IMR-90 (cell line): ENCODE measurements around the gene ARRDC2. TPM values are rescaled to one million over a fixed set of nuclear protein-coding genes. Genes with fewer than 3 reads are reported as not detected.

Experiments used
- ATAC-seq: fragments of 200-7000 bp; cut with Tn5 transposase; 2 replicates; pipeline ENCODE4 v1.9.1; 2020; ENCODE audit warnings: low read depth, mild to moderate bottlenecking, moderate library complexity
- BruUV-seq: library from RNA; stranded (reverse); fragments of 400-500 nt; replicated peaks from 2 replicates; lab custom pipeline; 2021; lab: Mats Ljungman, UMichigan
- CTCF ChIA-PET: fragments of 300-600 bp; formaldehyde crosslinking; extraction: SDS; loops from one replicate; lab custom pipeline; 2021; ENCODE audit warnings: antibody characterized with exemption; lab: Yijun Ruan, JAX
- POLR2A ChIA-PET: fragments of 300-600 bp; sonication (Branson Sonifier 250); formaldehyde crosslinking; loops from one replicate; lab custom pipeline; 2022; ENCODE audit warnings: antibody characterized with exemption; ENCODE audit not compliant: unreplicated experiment; lab: Charles Lee
- DNase-seq: peaks from one replicate; pipeline ENCODE4 v3.0.0; 2013
- H2AFZ ChIP-seq: replicated peaks from 2 replicates; pipeline ENCODE3; 2013; ENCODE audit warnings: low read length, mild to moderate bottlenecking; ENCODE audit not compliant: poor library complexity
- H2AK5ac ChIP-seq: 2 replicates; pipeline ENCODE4 v1.6.1; 2013; ENCODE audit warnings: low read depth, low read length, inconsistent platforms
- H2AK9ac ChIP-seq: replicated peaks from 2 replicates; pipeline ENCODE3; 2013; ENCODE audit warnings: mild to moderate bottlenecking, low read depth, low read length, moderate library complexity; ENCODE audit not compliant: poor library complexity
- H2BK120ac ChIP-seq: 2 replicates; pipeline ENCODE4 v1.6.1; 2013; ENCODE audit warnings: low read depth, low read length, inconsistent platforms
- H2BK15ac ChIP-seq: 3 replicates; pipeline ENCODE4 v1.6.1; 2013; ENCODE audit warnings: low read depth, low read length, inconsistent platforms
- H2BK20ac ChIP-seq: 2 replicates; pipeline ENCODE4 v1.6.1; 2013; ENCODE audit warnings: low read depth, mild to moderate bottlenecking, inconsistent platforms, low read length, moderate library complexity
- H2BK5ac ChIP-seq: 2 replicates; pipeline ENCODE4 v1.6.1; 2013; ENCODE audit warnings: mild to moderate bottlenecking, low read depth, low read length, inconsistent platforms; ENCODE audit not compliant: poor library complexity, severe bottlenecking
- H3K14ac ChIP-seq: replicated peaks from 2 replicates; pipeline ENCODE4 v1.6.1; 2013; ENCODE audit warnings: low read depth, low read length, inconsistent platforms
- H3K18ac ChIP-seq: 2 replicates; pipeline ENCODE4 v1.6.1; 2013; ENCODE audit warnings: low read depth, low read length, control low read depth
- H3K23ac ChIP-seq: 2 replicates; pipeline ENCODE4 v1.6.1; 2013; ENCODE audit warnings: low read depth, low read length, inconsistent platforms
- H3K27ac ChIP-seq: 2 replicates; pipeline ENCODE4 v1.5.1; 2013; ENCODE audit warnings: mild to moderate bottlenecking, control low read depth, low read length; ENCODE audit not compliant: insufficient read depth
- H3K27me3 ChIP-seq: 2 replicates; pipeline ENCODE4 v1.6.1; 2013; ENCODE audit warnings: low read length; ENCODE audit not compliant: control insufficient read depth, insufficient read depth
- H3K36me3 ChIP-seq: 2 replicates; pipeline ENCODE4 v1.6.1; 2013; ENCODE audit warnings: low read length, mixed read lengths; ENCODE audit not compliant: control insufficient read depth, insufficient read depth
- H3K4ac ChIP-seq: 2 replicates; pipeline ENCODE4 v1.6.1; 2013; ENCODE audit warnings: low read depth, low read length, inconsistent platforms
- H3K4me1 ChIP-seq: 2 replicates; pipeline ENCODE4 v1.6.1; 2013; ENCODE audit warnings: low read length, mixed read lengths; ENCODE audit not compliant: control insufficient read depth, insufficient read depth
- H3K4me2 ChIP-seq: 2 replicates; pipeline ENCODE4 v1.6.1; 2013; ENCODE audit warnings: low read depth, mild to moderate bottlenecking, control low read depth, low read length, moderate library complexity
- H3K4me3 ChIP-seq: 2 replicates; pipeline ENCODE4 v1.5.1; 2013; ENCODE audit warnings: low read depth, mild to moderate bottlenecking, control low read depth, low read length, moderate library complexity; ENCODE audit not compliant: insufficient read depth
- H3K56ac ChIP-seq: 2 replicates; pipeline ENCODE4 v1.6.1; 2013; ENCODE audit warnings: low read length, inconsistent platforms; ENCODE audit not compliant: insufficient read depth; ENCODE audit errors: extremely low read depth
- H3K79me1 ChIP-seq, 2 experiments: 2 replicates each; pipeline ENCODE4 v1.6.1; 2013; ENCODE audit warnings: low read length in 2 of 2, inconsistent platforms in 1 of 2, low read depth in 1 of 2
- H3K9ac ChIP-seq: 2 replicates; pipeline ENCODE4 v1.6.1; 2013; ENCODE audit warnings: low read depth, low read length, control low read depth
- H3K9me1 ChIP-seq: 2 replicates; pipeline ENCODE4 v1.6.1; 2013; ENCODE audit warnings: low read length, inconsistent platforms; ENCODE audit not compliant: insufficient read depth
- H3K9me3 ChIP-seq: 2 replicates; pipeline ENCODE4 v1.6.1; 2013; ENCODE audit warnings: low read length; ENCODE audit not compliant: control insufficient read depth, insufficient read depth
- H4K20me1 ChIP-seq: 2 replicates; pipeline ENCODE4 v1.6.1; 2013; ENCODE audit warnings: low read length, inconsistent platforms; ENCODE audit not compliant: insufficient read depth
- H4K5ac ChIP-seq: 2 replicates; pipeline ENCODE4 v1.6.1; 2013; ENCODE audit warnings: mild to moderate bottlenecking, low read depth, low read length, control low read depth
- H4K8ac ChIP-seq, 2 experiments: 2 replicates each; pipeline ENCODE4 v1.6.1; 2013; ENCODE audit warnings: low read depth in 2 of 2, low read length in 2 of 2, control low read depth in 1 of 2, inconsistent platforms in 1 of 2
- H4K91ac ChIP-seq: 2 replicates; pipeline ENCODE4 v1.6.1; 2013; ENCODE audit warnings: low read depth, low read length, inconsistent platforms; ENCODE audit not compliant: insufficient read depth
- BHLHE40 ChIP-seq: fragments of 150-350 bp; IDR thresholded peaks from 2 replicates; pipeline ENCODE4 v1.6.1; 2016; ENCODE audit warnings: mild to moderate bottlenecking, low read depth, low read length
- CEBPB ChIP-seq: IDR thresholded peaks from 2 replicates; pipeline ENCODE4 v1.6.1; 2012; ENCODE audit warnings: low read depth, low read length, improper control_type of control experiment
- CTCF ChIP-seq: conservative IDR thresholded peaks from 2 replicates; pipeline ENCODE4 v1.5.1; 2012; ENCODE audit warnings: mild to moderate bottlenecking, low read depth, low read length, improper control_type of control experiment
- FOS ChIP-seq: fragments of 150-350 bp; IDR thresholded peaks from 2 replicates; pipeline ENCODE4 v1.6.1; 2016; ENCODE audit warnings: low read depth, low read length
- MAFK ChIP-seq: IDR thresholded peaks from 2 replicates; pipeline ENCODE4 v1.6.1; 2012; ENCODE audit warnings: low read depth, low read length, improper control_type of control experiment
- MXI1 ChIP-seq: IDR thresholded peaks from 2 replicates; pipeline ENCODE4 v1.6.1; 2012; ENCODE audit warnings: low read depth, mild to moderate bottlenecking, low read length, moderate library complexity, borderline replicate concordance
- POLR2A ChIP-seq: IDR thresholded peaks from 2 replicates; pipeline ENCODE4 v1.6.1; 2012; ENCODE audit warnings: mild to moderate bottlenecking, low read depth, low read length
- WGBS, 2 experiments: methylation state at CpG; one replicate each; pipeline versions ENCODE4 v1.1.5 to v1.1.7; 2013; ENCODE audit warnings: missing lambda C conversion rate in 2 of 2; ENCODE audit not compliant: insufficient read length in 1 of 2; ENCODE audit errors: extremely low coverage in 2 of 2; 5-methylcytosine and 5-hydroxymethylcytosine counted together
- dilution Hi-C: fragments of 300-500 bp; cut with HindIII; formaldehyde crosslinking; loops from one replicate; pipeline ENCODE4 v1.14.3; 2018; ENCODE audit warnings: low sequenced_read_pairs; ENCODE audit not compliant: unreplicated experiment
- in situ Hi-C: fragments of 300-500 bp; cut with MboI; formaldehyde crosslinking; loops from 3 replicates; pipeline ENCODE4 v1.14.3; 2019; ENCODE audit warnings: low sequenced_read_pairs, inconsistent platforms, mixed read lengths
- intact Hi-C: fragments of 100-400 bp; cut with micrococcal nuclease; formaldehyde crosslinking; loops from 2 replicates; pipeline ENCODE4 v1.10.0; 2022
- polyA plus RNA-seq, 3 experiments: library from polyadenylated mRNA; depleted of rRNA; stranded (reverse); fragments of >200 nt; gene quantifications; 2 replicates each; pipeline ENCODE4 v1.2.3, GENCODE V29; 2012; ENCODE audit warnings: low replicate concordance in 1 of 3
- total RNA-seq: library from RNA; depleted of rRNA; stranded (reverse); fragments of >200 nt; gene quantifications from 2 replicates; pipeline ENCODE4 v1.2.3, GENCODE V29; 2012
- TF ChIP-seq, protein P1 (sequence below): fragments of 150-350 bp; IDR thresholded peaks from 2 replicates; pipeline ENCODE4 v1.6.1; 2017; ENCODE audit warnings: mild to moderate bottlenecking, antibody characterized with exemption, low read length, low read depth
- TF ChIP-seq, protein P2 (sequence below): fragments of 150-350 bp; IDR thresholded peaks from 2 replicates; pipeline ENCODE4 v1.6.1; 2016; ENCODE audit warnings: low read depth, mild to moderate bottlenecking, low read length, moderate library complexity, borderline replicate concordance

Gene ARRDC2
- total and polyA plus RNA-seq, 2 of the 4 experiments (the other 2 are of a cell fraction) = 1.4 to 4.9 TPM

GRCh38 chr19:17981611-17982010, 26.4 kb upstream of the ARRDC2 start:
- no peak overlapping the region for H4K8ac ChIP-seq
- H2AK5ac ChIP-seq = no peak overlapping the region
- dilution Hi-C loops (no loop called here), in situ Hi-C loops (no loop called here), intact Hi-C loops (no loop called here)
- no peak overlapping the region for H2BK120ac ChIP-seq
- 92% methylated on average over 22 of the region's 38 CpGs; no CpG with 5 or more reads in 1 of the 2 experiments for WGBS, 2 experiments
- no peak overlapping the region for H3K18ac ChIP-seq
- no TSS peak for BruUV-seq
- CTCF ChIA-PET = no interaction called here
- no peak for TF ChIP-seq CTCF
- TF ChIP-seq CEBPB = no peak
- no peak for TF ChIP-seq MAFK
- no peak for TF ChIP-seq BHLHE40
- no peak for TF ChIP-seq MXI1
- no peak for TF ChIP-seq POLR2A
- TF ChIP-seq, protein P1, sequence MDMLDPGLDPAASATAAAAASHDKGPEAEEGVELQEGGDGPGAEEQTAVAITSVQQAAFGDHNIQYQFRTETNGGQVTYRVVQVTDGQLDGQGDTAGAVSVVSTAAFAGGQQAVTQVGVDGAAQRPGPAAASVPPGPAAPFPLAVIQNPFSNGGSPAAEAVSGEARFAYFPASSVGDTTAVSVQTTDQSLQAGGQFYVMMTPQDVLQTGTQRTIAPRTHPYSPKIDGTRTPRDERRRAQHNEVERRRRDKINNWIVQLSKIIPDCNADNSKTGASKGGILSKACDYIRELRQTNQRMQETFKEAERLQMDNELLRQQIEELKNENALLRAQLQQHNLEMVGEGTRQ = no peak
- no peak for TF ChIP-seq FOS
- TF ChIP-seq, protein P2, sequence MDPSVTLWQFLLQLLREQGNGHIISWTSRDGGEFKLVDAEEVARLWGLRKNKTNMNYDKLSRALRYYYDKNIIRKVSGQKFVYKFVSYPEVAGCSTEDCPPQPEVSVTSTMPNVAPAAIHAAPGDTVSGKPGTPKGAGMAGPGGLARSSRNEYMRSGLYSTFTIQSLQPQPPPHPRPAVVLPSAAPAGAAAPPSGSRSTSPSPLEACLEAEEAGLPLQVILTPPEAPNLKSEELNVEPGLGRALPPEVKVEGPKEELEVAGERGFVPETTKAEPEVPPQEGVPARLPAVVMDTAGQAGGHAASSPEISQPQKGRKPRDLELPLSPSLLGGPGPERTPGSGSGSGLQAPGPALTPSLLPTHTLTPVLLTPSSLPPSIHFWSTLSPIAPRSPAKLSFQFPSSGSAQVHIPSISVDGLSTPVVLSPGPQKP = no peak
- DNase-seq (no peak), ATAC-seq (no peak)
- H2AK9ac ChIP-seq = no peak overlapping the region
- H2BK15ac ChIP-seq = no peak overlapping the region
- no peaks in the 10 kb centered on the region for H3K9me1 ChIP-seq
- no peaks in the 10 kb centered on the region for H3K79me1 ChIP-seq
- H3K4ac ChIP-seq = no peak overlapping the region
- H4K91ac ChIP-seq = no peak overlapping the region
- H2AFZ ChIP-seq = no peak overlapping the region
- no peaks in the 10 kb centered on the region for H3K4me1 ChIP-seq
- H2BK5ac ChIP-seq = no peak overlapping the region
- no peak overlapping the region for H3K14ac ChIP-seq
- no peak overlapping the region for H4K5ac ChIP-seq
- no peak overlapping the region for H3K4me2 ChIP-seq
- no peak overlapping the region for H3K9ac ChIP-seq
- H3K27ac ChIP-seq = no peak overlapping the region
- no peaks in the 10 kb centered on the region for H4K20me1 ChIP-seq
- H3K56ac ChIP-seq = no peak overlapping the region
- H2BK20ac ChIP-seq = no peak overlapping the region
- no peaks in the 10 kb centered on the region for H3K9me3 ChIP-seq
- no peaks in the 10 kb centered on the region for H3K36me3 ChIP-seq
- H3K23ac ChIP-seq = no peak overlapping the region
- no peak overlapping the region for H3K4me3 ChIP-seq
- POLR2A ChIA-PET = no interaction called here
- peaks cover 5% of the 10 kb centered on the region for H3K27me3 ChIP-seq
